ENCODE data around the gene SND1.

SND1 gene

DNA sequence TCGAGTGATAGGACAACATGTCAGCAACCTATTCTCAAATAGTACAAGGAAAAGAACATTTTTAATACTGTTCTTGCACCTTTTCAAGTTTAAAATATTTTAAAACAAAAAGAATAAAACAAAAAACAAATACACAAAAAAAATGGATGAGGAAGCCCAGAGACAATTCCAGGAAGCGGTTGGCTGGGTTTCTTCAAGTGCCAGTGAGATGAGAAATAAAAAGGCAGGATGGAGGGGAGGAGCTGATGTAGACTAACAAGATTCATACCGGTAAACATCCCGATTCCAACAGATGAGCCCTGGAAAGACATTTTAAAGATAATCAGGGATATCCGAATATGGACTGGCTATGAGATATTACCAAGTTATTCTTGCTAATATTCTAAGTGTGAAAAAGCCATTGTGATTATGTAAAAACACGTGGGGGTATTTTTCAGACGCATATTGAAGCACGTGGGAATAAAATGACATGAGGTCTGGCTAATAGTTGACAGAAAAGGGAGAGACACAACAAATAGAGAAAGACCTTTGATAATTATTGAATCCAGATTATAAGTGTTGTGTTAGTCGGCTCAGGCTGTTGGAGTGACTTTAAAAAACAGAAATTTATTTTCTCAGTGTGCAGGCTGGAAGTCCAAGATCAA, 480.6 kb downstream of the SND1 start:
- DNase-seq, result no peak

DNA sequence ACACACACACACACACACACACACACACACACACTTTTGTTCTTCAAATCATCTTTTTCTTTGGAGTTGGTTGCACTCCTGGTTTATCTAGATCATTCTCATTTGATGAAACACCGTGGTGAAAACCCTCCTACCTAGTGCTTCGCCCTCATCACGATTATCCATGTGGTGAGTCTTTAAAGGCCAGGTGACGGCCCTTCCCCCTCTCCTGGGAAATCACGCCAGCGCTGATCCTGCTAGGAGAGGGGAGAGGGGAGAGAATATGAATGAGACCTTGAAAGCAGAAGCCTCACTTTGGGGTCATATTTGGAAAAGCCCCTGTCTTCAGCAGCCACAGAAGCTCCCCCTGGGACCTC, 483.1 kb downstream of the SND1 start:
- peak in 1 of 2 experiments; percentile 15 for DNase-seq

DNA sequence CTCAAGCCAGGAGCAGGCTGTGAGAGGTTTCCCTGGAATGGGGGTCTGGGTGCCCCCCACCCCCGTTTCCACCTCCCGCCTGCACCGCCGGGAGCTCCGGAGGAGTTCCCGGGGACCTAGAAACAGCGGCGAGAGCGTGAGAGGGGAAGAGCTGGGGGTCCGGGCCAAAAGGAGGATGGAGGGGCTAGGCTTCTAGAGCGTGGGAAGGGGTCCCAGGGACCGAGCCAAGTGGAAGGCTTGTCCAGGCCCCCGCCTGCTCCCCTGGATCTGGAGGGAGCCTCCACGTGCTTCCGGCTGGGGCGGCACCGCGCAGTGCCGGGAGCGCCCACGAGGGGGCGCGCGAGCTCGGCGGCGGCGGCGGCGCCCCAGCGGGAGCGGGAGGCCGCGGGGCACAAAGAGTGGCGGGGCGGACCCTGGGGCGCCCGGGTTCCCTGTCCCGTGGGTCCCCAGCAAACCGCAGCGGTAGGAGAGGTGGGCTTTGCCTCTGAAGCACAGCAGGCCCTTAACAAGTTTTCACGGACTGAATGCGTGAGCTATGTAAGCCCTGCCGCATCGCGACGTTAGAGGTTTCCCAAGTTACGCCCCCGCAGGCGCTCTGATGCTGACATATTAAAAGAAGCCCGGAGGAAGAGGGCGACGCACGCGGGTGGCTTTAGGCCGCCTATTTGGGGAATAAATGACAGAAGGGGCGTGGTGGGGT, 483.7 kb downstream of the SND1 start:
- DNase-seq, result peak; percentile 46 to 79

DNA sequence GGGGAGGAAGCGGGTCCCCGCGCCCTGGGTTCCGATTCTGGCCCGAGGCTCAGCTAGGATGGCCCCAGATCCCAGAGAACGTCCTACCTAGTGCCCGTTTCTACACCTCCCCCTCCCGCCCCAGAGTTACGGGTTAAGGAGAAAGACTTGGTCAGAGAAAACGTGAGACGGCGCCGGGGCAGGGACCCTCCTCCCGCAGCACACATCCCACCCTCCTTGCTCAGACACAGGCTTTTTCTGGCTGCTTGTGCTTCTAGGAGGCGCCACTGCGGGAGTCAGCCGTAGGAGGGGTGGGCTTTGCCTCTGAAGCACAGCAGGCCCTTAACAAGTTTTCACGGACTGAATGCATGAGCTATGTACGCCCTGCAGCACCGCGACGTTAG, 484.2 kb downstream of the SND1 start:
- DNase-seq, result peak; percentile 46 to 57

DNA sequence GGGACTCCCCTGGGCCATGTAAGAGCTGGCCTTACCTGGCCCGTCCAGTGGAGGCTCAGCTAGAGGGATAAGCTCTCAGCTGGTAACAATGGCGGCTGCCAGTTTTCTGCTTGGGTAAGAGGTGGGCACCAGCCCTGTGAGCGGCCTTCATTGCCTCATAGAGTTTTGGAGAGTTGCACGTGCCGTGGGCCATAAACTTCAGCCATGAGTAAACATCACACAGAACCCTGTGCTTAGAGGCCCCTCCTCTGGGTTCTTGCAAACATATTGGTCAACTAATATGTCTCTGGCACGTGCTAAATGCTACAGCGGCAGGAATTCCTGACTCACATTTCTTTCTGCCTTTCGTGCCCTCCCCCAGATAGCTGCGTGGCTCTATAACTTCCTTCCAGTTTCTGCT, 485.2 kb downstream of the SND1 start:
- DNase-seq, result no peak

DNA sequence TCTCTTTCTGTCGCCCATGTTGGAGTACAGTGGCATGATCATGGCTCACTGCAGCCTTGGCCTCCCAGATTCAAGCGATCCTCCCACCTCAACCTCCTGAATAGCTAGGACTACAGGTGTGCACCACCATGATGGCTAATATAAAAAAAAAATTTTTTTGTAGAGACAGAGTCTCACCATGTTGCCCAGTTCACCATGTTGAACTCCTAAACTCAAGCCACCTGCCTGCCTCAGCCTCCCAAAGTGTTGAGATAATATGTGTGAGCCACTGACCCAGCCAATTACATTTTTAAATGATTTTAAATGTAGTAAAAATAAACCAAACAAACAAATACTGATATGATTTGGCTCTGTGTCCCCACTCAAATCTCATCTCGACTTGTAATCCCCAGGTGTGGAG, 487.4 kb downstream of the SND1 start:
- no peak for DNase-seq

DNA sequence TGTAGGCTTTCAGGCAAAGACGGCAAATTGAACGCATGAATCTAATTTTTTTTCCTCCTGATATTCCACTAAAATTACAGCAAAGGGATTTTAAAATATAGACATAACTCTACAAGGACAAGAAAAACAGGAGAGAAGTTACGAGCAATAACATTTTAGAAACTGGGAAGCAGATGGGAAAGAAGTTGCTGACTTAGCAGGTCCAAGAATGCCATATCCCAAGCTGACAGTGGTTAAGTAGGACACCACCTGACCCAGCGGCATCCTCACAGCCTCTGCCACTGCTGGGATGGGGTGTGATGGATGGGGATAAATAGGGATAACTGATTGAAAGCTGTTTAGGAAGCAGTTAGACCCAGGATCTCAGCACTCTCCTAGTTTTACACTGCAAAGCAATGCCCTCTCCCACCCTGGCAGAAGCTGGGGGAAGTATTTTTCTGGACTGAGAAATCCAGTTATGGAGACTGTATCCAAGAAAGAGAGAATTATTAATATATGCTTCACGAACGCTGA, 489.7 kb downstream of the SND1 start:
- DNase-seq, result no peak
